C1 segment of cervical spinal cord (tissue), 14 donors: ENCODE measurements around the gene AP3D1.
"Not testable (repeated sequence)": the region's sequence is repeated elsewhere in the genome, so short reads cannot be mapped to it uniquely, and the experiment has no call there.

Experiments
- DNase-seq, 14 donors: peaks; one replicate each; lab custom pipeline; 2025; lab: John Stamatoyannopoulos, UW

AP3D1 gene

GRCh38 chr19:2087621-2088100 is 63.7 kb downstream of the AP3D1 start:
- no peak for DNase-seq

- not testable (repeated sequence) for DNase-seq
These were observed 64.4 kb downstream of the AP3D1 start for GRCh38 chr19:2086695-2087620.

- DNase-seq, result peak in 4 of 14 donors; percentile 4 to 44 (median 18)
These were observed 66.2 kb downstream of the AP3D1 start for GRCh38 chr19:2084993-2085720.

- DNase-seq, result no peak
These were observed 68.1 kb downstream of the AP3D1 start for GRCh38 chr19:2083174-2083854.

- peak in 1 of 14 donors; percentile 8 for DNase-seq
These were observed 69.2 kb downstream of the AP3D1 start for GRCh38 chr19:2081873-2082810.

GRCh38 chr19:2080336-2080988 is 70.9 kb downstream of the AP3D1 start:
- DNase-seq, result no peak

GRCh38 chr19:2079865-2080301 is 71.5 kb downstream of the AP3D1 start:
- no peak for DNase-seq

- DNase-seq, result no peak
These were observed 72.1 kb downstream of the AP3D1 start for GRCh38 chr19:2079076-2079864.

GRCh38 chr19:2077833-2078619 is 73.3 kb downstream of the AP3D1 start:
- no peak for DNase-seq

GRCh38 chr19:2077398-2077797 is 74.0 kb downstream of the AP3D1 start:
- no peak for DNase-seq

GRCh38 chr19:2076526-2076944 is 74.8 kb downstream of the AP3D1 start:
- DNase-seq, result no peak

GRCh38 chr19:2072757-2073551 is 78.4 kb downstream of the AP3D1 start:
- DNase-seq, result no peak

- no peak for DNase-seq
These were observed 80.2 kb downstream of the AP3D1 start for GRCh38 chr19:2070986-2071673.

- no peak for DNase-seq
These were observed 80.9 kb downstream of the AP3D1 start for GRCh38 chr19:2070436-2070827.

GRCh38 chr19:2064788-2065524 is 86.4 kb downstream of the AP3D1 start:
- DNase-seq, result peak in 12 of 14 donors; percentile 34 to 99 (median 56)

- peak in 1 of 14 donors; percentile 90 for DNase-seq
These were observed 87.0 kb downstream of the AP3D1 start for GRCh38 chr19:2064395-2064787.
